Measurements from ENCODE around the gene RAP1GDS1. TPM values are rescaled to one million over a fixed set of nuclear protein-coding genes. Genes with fewer than 3 reads are reported as not detected.

RAP1GDS1 gene
- total RNA-seq, 1 donor from 2014 or later, result 11.1 TPM

- DNase-seq, result no peak
- Histone ChIP-seq H3K9me3 (replicated peaks) (peaks cover 10% of the 10 kb centered on the region), H3K27ac (replicated peaks) (no peak overlapping the region), H3K27me3 (ENCODE audit: low read depth) (no peaks in the 10 kb centered on the region), H3K4me3 (no peak overlapping the region), H3K36me3 (peaks cover 8% of the 10 kb centered on the region), H3K4me1 (peaks cover 7% of the 10 kb centered on the region)
- no peak for TF ChIP-seq CTCF (IDR thresholded peaks at IDR 0.05; ENCODE audit: borderline replicate concordance)
- intact Hi-C loops (cut with micrococcal nuclease), result no loop called here
These were observed 77.7 kb downstream of the RAP1GDS1 start for GRCh38 chr4:98338761-98339438.

- peaks cover 12% of the 10 kb centered on the region for H3K36me3 ChIP-seq
- H3K4me3 ChIP-seq, result no peak overlapping the region
- no peak overlapping the region for H3K27ac ChIP-seq (replicated peaks)
- H3K9me3 ChIP-seq (replicated peaks), result no peaks in the 10 kb centered on the region
- no peak for DNase-seq
- TF ChIP-seq CTCF (IDR thresholded peaks at IDR 0.05; ENCODE audit: borderline replicate concordance), result no peak
- intact Hi-C loops (cut with micrococcal nuclease), result no loop called here
- H3K4me1 ChIP-seq, result peaks cover 7% of the 10 kb centered on the region
- no peaks in the 10 kb centered on the region for H3K27me3 ChIP-seq (ENCODE audit: low read depth)
These were observed 80.1 kb downstream of the RAP1GDS1 start for GRCh38 chr4:98341309-98341708.

- TF ChIP-seq CTCF (IDR thresholded peaks at IDR 0.05; ENCODE audit: borderline replicate concordance), result no peak
- Histone ChIP-seq H3K4me1 (peaks cover 7% of the 10 kb centered on the region), H3K27me3 (ENCODE audit: low read depth) (no peaks in the 10 kb centered on the region)
These were observed 82.4 kb downstream of the RAP1GDS1 start for GRCh38 chr4:98343626-98344025.

GRCh38 chr4:98345838-98346237 lies 84.7 kb downstream of the RAP1GDS1 start:
- Histone ChIP-seq H3K4me1 (peaks cover 6% of the 10 kb centered on the region), H3K36me3 (peaks cover 15% of the 10 kb centered on the region), H3K4me3 (no peak overlapping the region), H3K27ac (replicated peaks) (no peak overlapping the region), H3K27me3 (ENCODE audit: low read depth) (no peaks in the 10 kb centered on the region), H3K9me3 (replicated peaks) (peaks cover 11% of the 10 kb centered on the region)
- no peak for DNase-seq
- TF ChIP-seq CTCF (IDR thresholded peaks at IDR 0.05; ENCODE audit: borderline replicate concordance), result no peak
- intact Hi-C loops (cut with micrococcal nuclease), result no loop called here

More at GRCh38 chr4:98343626-98344025, 82.4 kb downstream of the RAP1GDS1 start:
- Histone ChIP-seq H3K9me3 (replicated peaks) (peaks cover 3% of the 10 kb centered on the region), H3K4me3 (no peak overlapping the region), H3K36me3 (peaks cover 15% of the 10 kb centered on the region), H3K27ac (replicated peaks) (no peak overlapping the region)
- intact Hi-C loops (cut with micrococcal nuclease), result no loop called here
- DNase-seq, result no peak

GRCh38 chr4:98352396-98352795 lies 91.2 kb downstream of the RAP1GDS1 start:
- intact Hi-C loops (cut with micrococcal nuclease), result no loop called here
- TF ChIP-seq CTCF (IDR thresholded peaks at IDR 0.05; ENCODE audit: borderline replicate concordance), result no peak

More at GRCh38 chr4:98352396-98352795, 91.2 kb downstream of the RAP1GDS1 start:
- Histone ChIP-seq H3K36me3 (no peaks in the 10 kb centered on the region), H3K27me3 (ENCODE audit: low read depth) (no peaks in the 10 kb centered on the region), H3K4me3 (peak overlapping the region; percentile 21), H3K27ac (replicated peaks) (no peak overlapping the region), H3K4me1 (peaks cover 7% of the 10 kb centered on the region), H3K9me3 (replicated peaks) (peaks cover 11% of the 10 kb centered on the region)
- DNase-seq, result no peak
